GM21528 (cell line): ENCODE measurements around the gene DIP2C.
"Not testable (repeated sequence)": the region's sequence is repeated elsewhere in the genome, so short reads cannot be mapped to it uniquely, and the experiment has no call there.

ENCODE experiments used
- ATAC-seq: cut with Tn5 transposase; IDR thresholded peaks from one replicate; pipeline ENCODE4 v1.9.1; 2021; ENCODE audit warnings: mild to moderate bottlenecking, moderate library complexity; ENCODE audit not compliant: unreplicated experiment, low FRiP score

Gene DIP2C

GRCh38 chr10:644076-644942 lies 45.2 kb downstream of the DIP2C start:
- no peak for ATAC-seq

- ATAC-seq: no peak
These were observed 47.1 kb downstream of the DIP2C start for GRCh38 chr10:642186-642890.

- ATAC-seq: no peak
These were observed 48.1 kb downstream of the DIP2C start for GRCh38 chr10:641149-642010.

GRCh38 chr10:640673-641045 lies 48.8 kb downstream of the DIP2C start:
- ATAC-seq: no peak

- ATAC-seq: no peak
These were observed 49.5 kb downstream of the DIP2C start for GRCh38 chr10:639751-640672.

- ATAC-seq: no peak
These were observed 50.3 kb downstream of the DIP2C start for GRCh38 chr10:639001-639750.

- ATAC-seq: no peak
These were observed 51.7 kb downstream of the DIP2C start for GRCh38 chr10:637771-638195.

GRCh38 chr10:637221-637620 lies 52.2 kb downstream of the DIP2C start:
- ATAC-seq: no peak

- no peak for ATAC-seq
These were observed 52.7 kb downstream of the DIP2C start for GRCh38 chr10:636769-637168.

GRCh38 chr10:636016-636730 lies 53.3 kb downstream of the DIP2C start:
- no peak for ATAC-seq

GRCh38 chr10:635088-635861 lies 54.2 kb downstream of the DIP2C start:
- no peak for ATAC-seq

GRCh38 chr10:634256-634655 lies 55.2 kb downstream of the DIP2C start:
- ATAC-seq: no peak

GRCh38 chr10:633279-634245 lies 55.9 kb downstream of the DIP2C start:
- no peak for ATAC-seq

- not testable (repeated sequence) for ATAC-seq
These were observed 56.7 kb downstream of the DIP2C start for GRCh38 chr10:632807-633177.

GRCh38 chr10:632155-632806 lies 57.2 kb downstream of the DIP2C start:
- not testable (repeated sequence) for ATAC-seq

- no peak for ATAC-seq
These were observed 58.2 kb downstream of the DIP2C start for GRCh38 chr10:631266-631665.
